Thyroid gland (tissue), 4 donors: ENCODE measurements around the gene FAM20C. TPM values are rescaled to one million over a fixed set of nuclear protein-coding genes. Genes with fewer than 3 reads are reported as not detected.
"Not testable (repeated sequence)": the region's sequence is repeated elsewhere in the genome, so short reads cannot be mapped to it uniquely, and the experiment has no call there.

Source experiments
- DNase-seq, 2 donors: peaks; one replicate each; pipeline ENCODE4 v3.0.0-alpha.2; 2019
- H3K27ac ChIP-seq, 3 donors: fragments of 200-600 bp; sonication (generic); 1 replicate in 2 of 3; 2 replicates in 1 of 3; pipeline ENCODE4 v1.5.1; 2016 to 2019; ENCODE audit warnings: mild to moderate bottlenecking in 1 of 3, moderate library complexity in 1 of 3
- H3K27me3 ChIP-seq: fragments of 200-600 bp; sonication (generic); one replicate; pipeline ENCODE4 v1.5.1; 2019
- H3K36me3 ChIP-seq, 2 donors: fragments of 200-600 bp; sonication (generic); one replicate each; pipeline ENCODE4 v1.5.1; 2016 to 2019
- H3K4me1 ChIP-seq, 2 donors: fragments of 200-600 bp; sonication (generic); one replicate each; pipeline ENCODE4 v1.5.1; 2017 to 2019
- H3K4me3 ChIP-seq, 3 donors: fragments of 200-600 bp; sonication (generic); replicated peaks in 1 of 3; 1 replicate in 2 of 3; 2 replicates in 1 of 3; pipeline ENCODE4 v1.5.1; 2016; ENCODE audit warnings: mild to moderate bottlenecking in 1 of 3
- H3K9me3 ChIP-seq: fragments of 200-600 bp; sonication (generic); one replicate; pipeline ENCODE4 v1.5.1; 2017
- CTCF ChIP-seq, 6 experiments: fragments of 200-600 bp in 3 of 6; fragments of 450-650 bp in 3 of 6; sonication (generic) in 3 of 6; IDR thresholded peaks; one replicate each; pipeline ENCODE4 v1.5.1; 2016 to 2019; ENCODE audit warnings: antibody characterized with exemption in 6 of 6, mild to moderate bottlenecking in 2 of 6, inconsistent platforms in 1 of 6, moderate library complexity in 1 of 6
- POLR2A ChIP-seq, 2 donors: fragments of 450-650 bp; IDR thresholded peaks; one replicate each; pipeline ENCODE4 v1.6.1; 2017; ENCODE audit warnings: antibody characterized with exemption in 2 of 2, mild to moderate bottlenecking in 2 of 2, moderate library complexity in 1 of 2
- WGBS, 2 donors: methylation state at CpG; one replicate each; pipeline ENCODE4 v1.1.5; 2017; 5-methylcytosine and 5-hydroxymethylcytosine counted together
- intact Hi-C: fragments of 100-400 bp; cut with DNase I; formaldehyde crosslinking; loops from one replicate; pipeline ENCODE4 v1.15.1; 2023
- total RNA-seq, 4 donors: library from RNA; depleted of rRNA; stranded (reverse); fragments of >200 nt; gene quantifications; one replicate each; pipeline ENCODE4 v1.2.3, GENCODE V29; 2016

Gene FAM20C
- total RNA-seq, 4 donors from 2014 or later = 14.0 to 41.8 (median 23.3) TPM

- intact Hi-C loops = no loop called here
- TF ChIP-seq CTCF (IDR thresholded peaks at IDR 0.05) (no peak), POLR2A (IDR thresholded peaks at IDR 0.05) (no peak)
- Histone ChIP-seq H3K27ac (no peak overlapping the region), H3K36me3 (no peaks in the 10 kb centered on the region), H3K9me3 (no peaks in the 10 kb centered on the region), H3K4me1 (peaks cover 5 to 17% of the 10 kb centered on the region in 2 donors), H3K4me3 (no peak overlapping the region), H3K27me3 (peaks cover 17% of the 10 kb centered on the region)
- DNase-seq = no peak
- WGBS, 2 donors = 83% methylated on average over 19 to 23 of the region's 23 CpGs
Measured at GRCh38 chr7:293681-294439, 101.5 kb downstream of the FAM20C start.

- H3K4me1 ChIP-seq = peaks cover 5 to 17% of the 10 kb centered on the region in 2 donors
- 69 to 76% methylated on average over 14 to 20 of the region's 25 CpGs for WGBS, 2 donors
- no peak overlapping the region for H3K4me3 ChIP-seq
- no peak for DNase-seq
- intact Hi-C loops = no loop called here
- H3K27me3 ChIP-seq = peaks cover 13% of the 10 kb centered on the region
- no peak overlapping the region for H3K27ac ChIP-seq
- TF ChIP-seq CTCF (IDR thresholded peaks at IDR 0.05) (no peak), POLR2A (IDR thresholded peaks at IDR 0.05) (no peak)
- no peaks in the 10 kb centered on the region for H3K36me3 ChIP-seq
- H3K9me3 ChIP-seq = no peaks in the 10 kb centered on the region
Measured at GRCh38 chr7:294440-295154, 102.2 kb downstream of the FAM20C start.

- no peak for DNase-seq
- WGBS, 2 donors = 80 to 86% methylated on average over 18 to 21 of the region's 27 CpGs
- Histone ChIP-seq H3K27ac (no peak overlapping the region), H3K4me3 (no peak overlapping the region), H3K9me3 (no peaks in the 10 kb centered on the region), H3K4me1 (peaks cover under 1 to 10% of the 10 kb centered on the region in 2 donors), H3K36me3 (no peaks in the 10 kb centered on the region), H3K27me3 (peaks cover 4% of the 10 kb centered on the region)
- intact Hi-C loops = no loop called here
- TF ChIP-seq CTCF (IDR thresholded peaks at IDR 0.05) = no peak
- TF ChIP-seq POLR2A (IDR thresholded peaks at IDR 0.05) = no peak
Measured at GRCh38 chr7:295155-296154, 103.1 kb downstream of the FAM20C start.

- DNase-seq = no peak
- Histone ChIP-seq H3K27ac (no peak overlapping the region), H3K4me1 (peaks cover 0 to 4% of the 10 kb centered on the region in 2 donors), H3K4me3 (no peak overlapping the region), H3K36me3 (no peaks in the 10 kb centered on the region), H3K27me3 (no peaks in the 10 kb centered on the region), H3K9me3 (no peaks in the 10 kb centered on the region)
- intact Hi-C loops = no loop called here
- TF ChIP-seq CTCF (IDR thresholded peaks at IDR 0.05) (no peak), POLR2A (IDR thresholded peaks at IDR 0.05) (no peak)
- WGBS, 2 donors = 80 to 88% methylated on average over 14 of the region's 20 CpGs
Measured at GRCh38 chr7:296373-296945, 104.1 kb downstream of the FAM20C start.

- H3K27me3 ChIP-seq, H3K9me3 ChIP-seq, H3K4me1 ChIP-seq, H3K4me3 ChIP-seq, H3K27ac ChIP-seq, intact Hi-C loops, H3K36me3 ChIP-seq, DNase-seq: not testable (repeated sequence)
- 79 to 80% methylated on average over 22 to 23 of the region's 24 CpGs for WGBS, 2 donors
Measured at GRCh38 chr7:297141-297540, 104.8 kb downstream of the FAM20C start.
